IPS-20b (cell line): Measurements from ENCODE around the gene DMBT1.

Experiments
- H3K27ac ChIP-seq: one replicate; pipeline ENCODE4 v1.5.1; 2013; ENCODE audit warnings: low read length
- H3K27me3 ChIP-seq: 2 replicates; pipeline ENCODE4 v1.6.1; 2013; ENCODE audit warnings: mild to moderate bottlenecking, low read length, inconsistent platforms; ENCODE audit not compliant: insufficient read depth
- H3K36me3 ChIP-seq: 2 replicates; pipeline ENCODE4 v1.6.1; 2013; ENCODE audit warnings: low read depth, mild to moderate bottlenecking, inconsistent platforms, low read length, moderate library complexity; ENCODE audit not compliant: insufficient read depth
- H3K4me1 ChIP-seq: 2 replicates; pipeline ENCODE4 v1.6.1; 2013; ENCODE audit warnings: mild to moderate bottlenecking, control low read depth, inconsistent platforms, low read length, moderate library complexity; ENCODE audit not compliant: insufficient read depth
- H3K4me3 ChIP-seq: 2 replicates; pipeline ENCODE4 v1.5.1; 2013; ENCODE audit warnings: mild to moderate bottlenecking, low read length, inconsistent platforms
- H3K9ac ChIP-seq: 2 replicates; pipeline ENCODE4 v1.6.1; 2013; ENCODE audit warnings: low read depth, mild to moderate bottlenecking, inconsistent platforms, low read length, moderate library complexity
- H3K9me3 ChIP-seq: 2 replicates; pipeline ENCODE4 v1.6.1; 2013; ENCODE audit warnings: mild to moderate bottlenecking, low read depth, low read length, inconsistent platforms; ENCODE audit not compliant: insufficient read depth

DMBT1 gene

GRCh38 chr10:122688293-122688989, 127.9 kb downstream of the DMBT1 start:
- no peak overlapping the region for H3K9ac ChIP-seq
- H3K4me3 ChIP-seq = no peak overlapping the region
- H3K36me3 ChIP-seq = no peaks in the 10 kb centered on the region
- H3K9me3 ChIP-seq = no peaks in the 10 kb centered on the region
- H3K27me3 ChIP-seq = peaks cover 13% of the 10 kb centered on the region; the same call in 1 of the 2 replicates
- no peaks in the 10 kb centered on the region for H3K4me1 ChIP-seq
- H3K27ac ChIP-seq = no peak overlapping the region

- no peaks in the 10 kb centered on the region for H3K9me3 ChIP-seq
- no peaks in the 10 kb centered on the region for H3K4me1 ChIP-seq
- H3K36me3 ChIP-seq = no peaks in the 10 kb centered on the region
- H3K4me3 ChIP-seq = no peak overlapping the region
- H3K9ac ChIP-seq = no peak overlapping the region
- H3K27me3 ChIP-seq = peaks cover 9% of the 10 kb centered on the region; the same call in 1 of the 2 replicates
- no peak overlapping the region for H3K27ac ChIP-seq
Measured at GRCh38 chr10:122689146-122689820, 128.7 kb downstream of the DMBT1 start.

DNA sequence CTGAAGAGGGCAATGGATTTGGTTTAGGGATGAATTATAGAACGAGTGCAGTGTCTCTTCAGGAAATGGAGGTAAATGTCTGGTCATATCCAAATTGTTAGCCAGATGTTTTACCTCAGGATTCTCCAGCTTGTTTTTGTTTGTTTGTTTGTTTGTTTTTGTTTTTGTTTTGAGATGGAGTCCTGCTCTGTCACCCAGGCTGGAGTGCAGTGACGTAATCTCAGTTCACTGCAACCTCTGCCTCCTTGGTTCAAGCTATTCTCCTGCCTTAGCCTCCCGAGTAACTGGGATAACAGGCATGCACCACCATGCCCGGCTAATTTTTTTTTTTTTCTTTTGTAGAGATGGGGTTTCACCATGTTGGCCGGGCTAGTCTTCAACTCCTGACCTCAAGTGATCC, 132.2 kb downstream of the DMBT1 start:
- no peak overlapping the region for H3K27ac ChIP-seq
- H3K27me3 ChIP-seq = peaks cover 9% of the 10 kb centered on the region; the same call in 1 of the 2 replicates
- no peaks in the 10 kb centered on the region for H3K9me3 ChIP-seq
- no peak overlapping the region for H3K9ac ChIP-seq
- no peaks in the 10 kb centered on the region for H3K36me3 ChIP-seq
- H3K4me1 ChIP-seq = no peaks in the 10 kb centered on the region
- H3K4me3 ChIP-seq = no peak overlapping the region
